BJ (cell line): ENCODE data around the gene RLN1. TPM values are rescaled to one million over a fixed set of nuclear protein-coding genes. Genes with fewer than 3 reads are reported as not detected.

Experiments
- CTCF ChIA-PET: fragments of 350-600 bp; formaldehyde crosslinking; extraction: SDS; loops from one replicate; lab custom pipeline; 2021; ENCODE audit warnings: antibody characterized with exemption, inconsistent platforms; lab: Yijun Ruan, JAX
- POLR2A ChIA-PET: fragments of 300-600 bp; sonication (Branson Sonifier 250); formaldehyde crosslinking; extraction: SDS; loops from one replicate; lab custom pipeline; 2021; ENCODE audit warnings: antibody characterized with exemption; lab: Charles Lee
- DNase-seq: peaks from one replicate; pipeline ENCODE4 v3.0.0-alpha.2; 2011; ENCODE audit warnings: low read depth
- H3K27me3 ChIP-seq: 2 replicates; pipeline ENCODE4 v1.6.0; 2011; ENCODE audit warnings: low read length; ENCODE audit not compliant: control insufficient read depth, insufficient read depth
- H3K36me3 ChIP-seq: 2 replicates; pipeline ENCODE4 v1.5.1; 2011; ENCODE audit warnings: low read length; ENCODE audit not compliant: control insufficient read depth, insufficient read depth
- H3K4me3 ChIP-seq: 2 replicates; pipeline ENCODE4 v1.5.1; 2011; ENCODE audit warnings: low read depth, mild to moderate bottlenecking, control low read depth, low read length
- CTCF ChIP-seq: IDR thresholded peaks from 2 replicates; pipeline ENCODE4 v1.5.1; 2011; ENCODE audit warnings: low read depth, mild to moderate bottlenecking, control low read depth, inconsistent platforms, low read length, moderate library complexity; ENCODE audit not compliant: insufficient read depth
- polyA plus RNA-seq: library from polyadenylated mRNA; depleted of rRNA; stranded (reverse); fragments of >200 nt; gene quantifications from 2 replicates; pipeline ENCODE4 v1.2.3, GENCODE V29; 2011

Gene RLN1
- polyA plus RNA-seq, 1 experiment: not detected

- DNase-seq: no peak
- Histone ChIP-seq H3K27me3 (no peaks in the 10 kb centered on the region), H3K36me3 (no peaks in the 10 kb centered on the region), H3K4me3 (no peak overlapping the region)
- ChIA-PET POLR2A (no interaction called here), CTCF (interaction anchor here (1.6 to 2.4 kb wide), 2 partner anchors 20 to 233 kb away, joined by 3 to 4 read pairs; no protein-coding TSS in a partner anchor)
- TF ChIP-seq CTCF: no peak
These were observed 17.9 kb upstream of the RLN1 start for GRCh38 chr9:5357431-5358105.

GRCh38 chr9:5355817-5356216, 16.1 kb upstream of the RLN1 start:
- no peak for TF ChIP-seq CTCF
- Histone ChIP-seq H3K4me3 (no peak overlapping the region), H3K36me3 (no peaks in the 10 kb centered on the region), H3K27me3 (peaks cover 2% of the 10 kb centered on the region; the same call in 1 of the 2 replicates)
- CTCF ChIA-PET: interaction anchor here (2.4 kb wide), 1 partner anchor 234 kb away, joined by 4 read pairs; no protein-coding TSS in a partner anchor
- no peak for DNase-seq
- POLR2A ChIA-PET: no interaction called here

GRCh38 chr9:5355226-5355625, 15.6 kb upstream of the RLN1 start:
- CTCF ChIA-PET: no interaction called here
- Histone ChIP-seq H3K27me3 (peaks cover 4% of the 10 kb centered on the region; the same call in 1 of the 2 replicates), H3K36me3 (no peaks in the 10 kb centered on the region), H3K4me3 (no peak overlapping the region)
- TF ChIP-seq CTCF: no peak
- POLR2A ChIA-PET: no interaction called here
- DNase-seq: no peak

GRCh38 chr9:5354184-5354583, 14.5 kb upstream of the RLN1 start:
- no peak overlapping the region for H3K4me3 ChIP-seq
- ChIA-PET CTCF (no interaction called here), POLR2A (no interaction called here)
- H3K27me3 ChIP-seq: peaks cover 5% of the 10 kb centered on the region; the same call in 1 of the 2 replicates
- DNase-seq: no peak
- H3K36me3 ChIP-seq: no peaks in the 10 kb centered on the region
- no peak for TF ChIP-seq CTCF

- POLR2A ChIA-PET: no interaction called here
- DNase-seq: no peak
- CTCF ChIA-PET: no interaction called here
These were observed 13.1 kb upstream of the RLN1 start for GRCh38 chr9:5352637-5353248.

More at GRCh38 chr9:5352637-5353248, 13.1 kb upstream of the RLN1 start:
- H3K4me3 ChIP-seq: no peak overlapping the region
- TF ChIP-seq CTCF: no peak
- H3K27me3 ChIP-seq: peaks cover 5% of the 10 kb centered on the region; the same call in 1 of the 2 replicates
- no peaks in the 10 kb centered on the region for H3K36me3 ChIP-seq
